Common myeloid progenitor, CD34-positive (primary cell): ENCODE results near the gene TLCD3B.

ENCODE experiments used
- CTCF ChIA-PET: fragments of 350-600 bp; sonication (Branson Sonifier 250); formaldehyde crosslinking; loops from one replicate; lab custom pipeline; 2021; ENCODE audit warnings: antibody characterized with exemption; lab: Charles Lee
- POLR2A ChIA-PET: fragments of 350-600 bp; sonication (Branson Sonifier 250); formaldehyde crosslinking; loops from one replicate; lab custom pipeline; 2021; ENCODE audit warnings: antibody characterized with exemption; lab: Charles Lee
- DNase-seq, 3 donors: peaks; one replicate each; pipeline versions ENCODE4 v3.0.0 to v3.0.0-alpha.2; 2013
- H3K27ac ChIP-seq, 2 experiments: 1 replicate in 1 of 2; 2 replicates in 1 of 2; pipeline ENCODE4 v1.7.0; 2013; ENCODE audit warnings: inconsistent platforms in 2 of 2, low read length in 2 of 2, mild to moderate bottlenecking in 2 of 2, low read depth in 1 of 2, moderate library complexity in 1 of 2; ENCODE audit not compliant: severe bottlenecking in 2 of 2, insufficient read depth in 1 of 2, poor library complexity in 1 of 2
- H3K27me3 ChIP-seq, 5 experiments: replicated peaks in 2 of 5; 1 replicate in 3 of 5; 2 replicates in 2 of 5; pipeline versions ENCODE4 v1.6.1 to v1.7.0; 2013; ENCODE audit warnings: low read length in 4 of 5, mild to moderate bottlenecking in 2 of 5, moderate library complexity in 2 of 5, inconsistent platforms in 1 of 5; ENCODE audit not compliant: insufficient read depth in 5 of 5, control insufficient read depth in 4 of 5
- H3K36me3 ChIP-seq, 4 experiments: 1 replicate in 2 of 4; 2 replicates in 2 of 4; pipeline versions ENCODE4 v1.6.1 to v1.7.0; 2013; ENCODE audit warnings: low read length in 3 of 4, control low read depth in 1 of 4, mild to moderate bottlenecking in 1 of 4; ENCODE audit not compliant: control insufficient read depth in 4 of 4, insufficient read depth in 4 of 4
- H3K4me1 ChIP-seq, 4 experiments: 1 replicate in 3 of 4; 2 replicates in 1 of 4; pipeline versions ENCODE4 v1.6.1 to v1.7.1; 2013; ENCODE audit warnings: low read length in 3 of 4, mild to moderate bottlenecking in 3 of 4, control low read depth in 1 of 4, inconsistent platforms in 1 of 4, moderate library complexity in 1 of 4; ENCODE audit not compliant: control insufficient read depth in 4 of 4, insufficient read depth in 4 of 4; ENCODE audit errors: control extremely low read depth in 1 of 4
- H3K4me3 ChIP-seq, 7 experiments: 1 replicate in 4 of 7; 2 replicates in 3 of 7; pipeline versions ENCODE4 v1.5.1 to v1.7.0; 2013; ENCODE audit warnings: mild to moderate bottlenecking in 7 of 7, low read length in 6 of 7, moderate library complexity in 6 of 7, inconsistent platforms in 2 of 7, low read depth in 2 of 7, control low read depth in 1 of 7; ENCODE audit not compliant: insufficient read depth in 4 of 7, control insufficient read depth in 1 of 7; ENCODE audit errors: extremely low read depth in 1 of 7
- H3K9me3 ChIP-seq, 5 experiments: 1 replicate in 4 of 5; 2 replicates in 1 of 5; pipeline versions ENCODE4 v1.6.1 to v1.7.1; 2013; ENCODE audit warnings: low read length in 4 of 5, mild to moderate bottlenecking in 2 of 5, inconsistent platforms in 1 of 5, low read depth in 1 of 5, moderate library complexity in 1 of 5; ENCODE audit not compliant: control insufficient read depth in 4 of 5, insufficient read depth in 2 of 5; ENCODE audit errors: control extremely low read depth in 1 of 5
- WGBS: methylation state at CpG from one replicate; pipeline ENCODE4 v1.1.5; 2013; ENCODE audit not compliant: insufficient coverage; 5-methylcytosine and 5-hydroxymethylcytosine counted together

The TLCD3B gene

GRCh38 chr16:30010844-30011713, 20.0 kb downstream of the TLCD3B start, which contains the start of gene DOC2A:
Gene DOC2A (minus strand): TSS chr16:30011027. CDS start chr16:30010222, 805 bp downstream.
- no peak within 1 kb of the TSS for H3K27ac ChIP-seq
- peaks cover 0 to 19% (median 17%) of the 10 kb centered on the region in 4 experiments for H3K4me1 ChIP-seq
- H3K36me3 ChIP-seq, result peaks cover 0 to 5% (median 0%) of the 10 kb centered on the region in 4 experiments
- CTCF ChIA-PET, result no interaction called here
- peaks cover 0 to 39% (median 11%) of the 10 kb centered on the region in 5 experiments for H3K27me3 ChIP-seq
- peak within 1 kb of the TSS in 6 of 7 experiments; percentile 35 to 72 (median 64) for H3K4me3 ChIP-seq
- POLR2A ChIA-PET, result interaction anchor here (0.5 kb wide), 1 partner anchor 23 kb away, joined by 4 read pairs; no protein-coding TSS in a partner anchor
- peak in 2 of 3 donors; percentile 61 to 67 for DNase-seq
- 0% methylated on average over 60 of the region's 99 CpGs for WGBS
- H3K9me3 ChIP-seq, result no peaks in the 10 kb centered on the region

DNA sequence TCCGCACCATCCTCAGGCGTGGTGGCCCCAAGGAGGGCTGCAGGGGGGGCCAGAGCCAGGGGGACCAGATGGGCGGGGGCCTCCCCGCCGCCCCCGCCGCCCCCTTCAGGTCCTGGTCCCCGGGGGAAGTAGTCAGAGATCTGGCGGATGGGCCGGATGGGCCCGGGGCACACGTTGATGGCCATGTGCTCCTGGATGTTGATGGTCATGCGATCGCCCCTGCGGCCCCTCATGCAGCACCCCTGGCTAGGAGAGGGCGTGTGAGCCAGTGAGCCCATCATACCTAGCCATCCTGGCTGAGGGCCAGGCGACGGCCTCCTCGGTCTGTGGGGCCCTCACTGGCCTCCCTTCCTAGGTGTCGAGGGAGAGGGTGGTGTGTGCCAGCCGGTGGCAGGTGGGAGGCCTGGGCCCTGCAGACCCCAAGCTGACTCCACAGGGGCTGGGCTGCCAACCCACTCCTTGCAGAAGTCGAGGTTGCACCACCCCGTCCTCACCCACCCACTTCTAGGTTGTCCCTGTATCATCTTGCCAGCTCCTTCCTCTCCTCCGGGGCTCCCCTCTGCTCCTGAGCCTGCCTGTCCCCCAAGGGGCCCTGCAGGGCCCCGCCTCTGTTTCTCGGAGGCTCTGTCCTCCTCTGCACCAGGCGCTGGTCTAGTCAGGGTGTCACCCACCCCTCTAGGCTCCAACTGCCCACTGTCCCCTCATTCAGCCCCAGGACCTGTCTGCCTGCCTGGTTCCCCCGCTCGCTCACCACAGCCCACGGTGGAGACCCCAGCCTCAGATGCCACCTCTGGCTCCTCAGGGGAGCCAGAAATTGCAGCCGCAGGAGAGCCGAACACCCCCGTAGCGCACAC, 20.9 kb downstream of the TLCD3B start:
- no peak overlapping the region for H3K27ac ChIP-seq
- peaks cover 0 to 23% (median 19%) of the 10 kb centered on the region in 4 experiments for H3K4me1 ChIP-seq
- peaks cover 0 to 39% (median 11%) of the 10 kb centered on the region in 5 experiments for H3K27me3 ChIP-seq
- ChIA-PET CTCF (interaction anchor here (0.8 to 1.0 kb wide), 2 partner anchors 13 to 21 kb away, joined by 3 read pairs; partner anchors contain the start of genes C16orf92 and TLCD3B), POLR2A (no interaction called here)
- peak overlapping the region in 4 of 7 experiments; percentile 31 to 71 (median 56) for H3K4me3 ChIP-seq
- WGBS, result 38% methylated on average over 29 of the region's 34 CpGs
- no peaks in the 10 kb centered on the region for H3K9me3 ChIP-seq
- peaks cover 0 to 8% (median 0%) of the 10 kb centered on the region in 4 experiments for H3K36me3 ChIP-seq
- peak in 1 of 3 donors; percentile 17 for DNase-seq

DNA sequence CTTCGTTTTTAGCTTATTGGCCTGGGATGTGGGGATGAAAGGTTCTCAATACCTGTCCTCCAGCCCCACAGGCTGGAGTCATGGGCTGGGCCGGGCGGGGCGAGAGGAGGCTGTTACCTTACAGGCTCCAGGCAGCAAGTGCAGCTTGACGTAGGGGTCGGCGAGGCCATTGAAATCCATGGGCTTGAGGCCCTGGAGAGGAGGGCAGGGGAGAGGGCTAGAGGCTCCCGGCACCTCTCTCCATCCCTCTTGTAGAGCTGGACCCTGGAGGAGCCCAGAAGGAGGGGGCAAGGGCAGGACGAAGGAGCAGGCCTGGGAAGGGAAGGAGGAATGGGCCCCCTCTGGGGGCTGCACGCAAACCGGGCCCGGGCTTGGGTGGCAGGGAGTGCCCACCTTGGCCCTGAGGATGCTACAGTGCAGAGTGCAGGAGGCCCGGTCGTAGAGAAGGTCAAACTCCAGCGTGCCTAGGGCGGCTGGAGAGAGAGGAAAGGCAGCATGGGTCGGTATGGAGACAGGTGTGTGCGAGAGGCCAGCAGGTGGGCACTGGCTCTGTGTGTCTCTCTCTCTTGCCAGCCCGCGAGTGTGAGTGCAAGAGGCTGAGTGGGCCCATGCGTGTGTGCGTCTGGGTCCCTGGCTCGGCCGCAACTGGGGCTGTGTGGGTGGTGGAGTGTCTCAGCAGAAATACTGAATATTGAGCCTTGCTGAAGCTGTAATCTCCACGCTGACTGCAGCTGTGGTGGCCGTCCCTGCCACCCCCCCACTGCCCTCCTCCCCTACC, 21.8 kb downstream of the TLCD3B start:
- Histone ChIP-seq H3K4me3 (no peak overlapping the region), H3K27ac (no peak overlapping the region), H3K9me3 (no peaks in the 10 kb centered on the region), H3K27me3 (peaks cover 0 to 39% (median 11%) of the 10 kb centered on the region in 5 experiments), H3K4me1 (peaks cover 0 to 32% (median 28%) of the 10 kb centered on the region in 4 experiments), H3K36me3 (peaks cover 0 to 14% (median 0%) of the 10 kb centered on the region in 4 experiments)
- 74% methylated on average over 15 of the region's 26 CpGs for WGBS
- no peak for DNase-seq
- ChIA-PET CTCF (interaction anchor here (1.0 to 1.5 kb wide), 2 partner anchors 13 to 23 kb away, joined by 3 to 4 read pairs; partner anchors contain the start of gene C16orf92), POLR2A (no interaction called here)

GRCh38 chr16:30007378-30007895, 23.6 kb downstream of the TLCD3B start:
- ChIA-PET CTCF (interaction anchor here (1.0 to 1.3 kb wide), 3 partner anchors 21 to 200 kb away, joined by 3 to 4 read pairs (median 3); partner anchors contain the start of gene MVP), POLR2A (no interaction called here)
- H3K4me3 ChIP-seq, result no peak overlapping the region
- no peak for DNase-seq
- H3K9me3 ChIP-seq, result no peaks in the 10 kb centered on the region
- peaks cover 0 to 28% (median 6%) of the 10 kb centered on the region in 4 experiments for H3K36me3 ChIP-seq
- peaks cover 0 to 36% (median 31%) of the 10 kb centered on the region in 4 experiments for H3K4me1 ChIP-seq
- WGBS, result 92% methylated on average over 11 of the region's 11 CpGs
- peaks cover 0 to 34% (median 11%) of the 10 kb centered on the region in 5 experiments for H3K27me3 ChIP-seq
- H3K27ac ChIP-seq, result no peak overlapping the region

- no peaks in the 10 kb centered on the region for H3K9me3 ChIP-seq
- CTCF ChIA-PET, result interaction anchor here (0.6 to 1.5 kb wide), 12 partner anchors 10 to 413 kb away, joined by 3 to 6 read pairs (median 3); partner anchors contain the start of genes INO80E and MVP
- no peak for DNase-seq
- peaks cover 0 to 28% (median 6%) of the 10 kb centered on the region in 5 experiments for H3K27me3 ChIP-seq
- peaks cover 0 to 35% (median 28%) of the 10 kb centered on the region in 4 experiments for H3K4me1 ChIP-seq
- no peak overlapping the region for H3K27ac ChIP-seq
- H3K36me3 ChIP-seq, result peaks cover 0 to 33% (median 9%) of the 10 kb centered on the region in 4 experiments
- no peak overlapping the region for H3K4me3 ChIP-seq
- POLR2A ChIA-PET, result no interaction called here
- WGBS, result 97% methylated on average over 21 of the region's 34 CpGs
Observed at GRCh38 chr16:30006659-30007377, 24.3 kb downstream of the TLCD3B start.
